Coronary artery (tissue), 2 donors: ENCODE measurements around the gene DHPS.

Source experiments
- DNase-seq: peaks from one replicate; pipeline ENCODE4 v3.0.0-alpha.2; 2017; ENCODE audit warnings: low spot score
- H3K27ac ChIP-seq, 2 donors: fragments of 200-600 bp; sonication (generic); one replicate each; pipeline ENCODE4 v1.5.1; 2016 to 2019
- H3K4me3 ChIP-seq: fragments of 200-600 bp; sonication (generic); 2 replicates; pipeline ENCODE4 v1.5.1; 2016; ENCODE audit warnings: mild to moderate bottlenecking, moderate library complexity
- TF ChIP-seq, protein P1 (sequence below): fragments of 200-600 bp; sonication (generic); IDR thresholded peaks from one replicate; pipeline ENCODE4 v1.5.1; 2019; ENCODE audit warnings: antibody characterized with exemption

Gene DHPS

DNA sequence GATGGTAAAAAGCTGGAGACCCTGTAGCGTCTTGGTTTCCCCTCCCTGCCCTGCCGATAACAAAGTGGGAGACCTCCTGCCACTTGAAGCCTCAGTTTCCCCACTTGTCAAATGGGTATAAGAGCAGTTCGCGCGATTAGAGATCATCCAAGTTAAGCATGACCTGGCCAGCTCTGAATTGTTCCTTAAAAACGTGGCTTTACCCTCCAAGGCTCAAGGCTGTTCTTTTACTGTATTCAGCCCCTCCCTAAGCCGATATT is 41.6 kb upstream of the DHPS start:
- no peak for DNase-seq
- peak overlapping the region; percentile 91 for H3K4me3 ChIP-seq
- peak overlapping the region; percentile 82 to 95 for H3K27ac ChIP-seq
- TF ChIP-seq, protein P1, sequence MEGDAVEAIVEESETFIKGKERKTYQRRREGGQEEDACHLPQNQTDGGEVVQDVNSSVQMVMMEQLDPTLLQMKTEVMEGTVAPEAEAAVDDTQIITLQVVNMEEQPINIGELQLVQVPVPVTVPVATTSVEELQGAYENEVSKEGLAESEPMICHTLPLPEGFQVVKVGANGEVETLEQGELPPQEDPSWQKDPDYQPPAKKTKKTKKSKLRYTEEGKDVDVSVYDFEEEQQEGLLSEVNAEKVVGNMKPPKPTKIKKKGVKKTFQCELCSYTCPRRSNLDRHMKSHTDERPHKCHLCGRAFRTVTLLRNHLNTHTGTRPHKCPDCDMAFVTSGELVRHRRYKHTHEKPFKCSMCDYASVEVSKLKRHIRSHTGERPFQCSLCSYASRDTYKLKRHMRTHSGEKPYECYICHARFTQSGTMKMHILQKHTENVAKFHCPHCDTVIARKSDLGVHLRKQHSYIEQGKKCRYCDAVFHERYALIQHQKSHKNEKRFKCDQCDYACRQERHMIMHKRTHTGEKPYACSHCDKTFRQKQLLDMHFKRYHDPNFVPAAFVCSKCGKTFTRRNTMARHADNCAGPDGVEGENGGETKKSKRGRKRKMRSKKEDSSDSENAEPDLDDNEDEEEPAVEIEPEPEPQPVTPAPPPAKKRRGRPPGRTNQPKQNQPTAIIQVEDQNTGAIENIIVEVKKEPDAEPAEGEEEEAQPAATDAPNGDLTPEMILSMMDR: no peak

DNA sequence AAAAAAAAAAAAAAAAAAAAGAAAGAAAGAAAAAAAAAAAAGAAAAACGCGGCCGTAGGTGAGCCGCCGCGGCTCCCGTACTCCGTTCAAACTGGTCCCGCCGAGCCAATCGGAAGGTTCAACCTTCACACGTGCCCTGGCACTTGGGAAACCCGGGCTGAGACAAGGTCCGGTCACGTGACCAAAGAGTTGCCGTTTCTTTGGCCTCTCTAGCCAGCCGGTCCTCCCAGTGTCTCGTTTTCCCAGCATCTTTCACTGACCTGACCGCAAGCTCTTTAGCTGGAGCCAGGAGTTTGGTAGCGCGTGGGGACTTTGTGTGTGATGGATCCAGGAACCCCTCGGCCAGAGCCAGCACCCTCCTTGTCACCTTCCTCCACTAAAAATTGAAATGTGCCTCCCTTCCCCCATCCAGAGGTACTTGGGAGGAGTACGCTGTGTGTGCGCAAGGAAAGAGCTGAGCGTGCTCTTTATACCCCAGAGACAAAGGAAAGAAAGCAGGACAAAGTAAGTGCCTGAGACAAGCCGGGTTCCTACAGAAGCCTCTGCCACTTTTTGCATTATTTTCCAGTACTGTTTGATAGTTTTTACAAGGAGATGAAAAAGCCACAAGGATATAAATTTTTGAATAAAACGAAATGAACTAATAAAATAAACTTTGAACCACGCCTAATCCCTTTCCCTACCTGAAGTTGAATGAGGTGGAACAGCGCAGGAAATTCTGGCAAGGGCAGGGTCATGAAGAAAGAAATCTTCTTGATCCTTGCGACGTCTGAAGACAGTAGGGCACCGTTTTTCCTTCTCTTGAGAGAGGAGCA is 41.1 kb upstream of the DHPS start:
- Histone ChIP-seq H3K4me3 (peak overlapping the region; percentile 91), H3K27ac (peak overlapping the region; percentile 95 to 98)
- TF ChIP-seq, protein P1: no peak
- DNase-seq: peak; percentile 98

DNA sequence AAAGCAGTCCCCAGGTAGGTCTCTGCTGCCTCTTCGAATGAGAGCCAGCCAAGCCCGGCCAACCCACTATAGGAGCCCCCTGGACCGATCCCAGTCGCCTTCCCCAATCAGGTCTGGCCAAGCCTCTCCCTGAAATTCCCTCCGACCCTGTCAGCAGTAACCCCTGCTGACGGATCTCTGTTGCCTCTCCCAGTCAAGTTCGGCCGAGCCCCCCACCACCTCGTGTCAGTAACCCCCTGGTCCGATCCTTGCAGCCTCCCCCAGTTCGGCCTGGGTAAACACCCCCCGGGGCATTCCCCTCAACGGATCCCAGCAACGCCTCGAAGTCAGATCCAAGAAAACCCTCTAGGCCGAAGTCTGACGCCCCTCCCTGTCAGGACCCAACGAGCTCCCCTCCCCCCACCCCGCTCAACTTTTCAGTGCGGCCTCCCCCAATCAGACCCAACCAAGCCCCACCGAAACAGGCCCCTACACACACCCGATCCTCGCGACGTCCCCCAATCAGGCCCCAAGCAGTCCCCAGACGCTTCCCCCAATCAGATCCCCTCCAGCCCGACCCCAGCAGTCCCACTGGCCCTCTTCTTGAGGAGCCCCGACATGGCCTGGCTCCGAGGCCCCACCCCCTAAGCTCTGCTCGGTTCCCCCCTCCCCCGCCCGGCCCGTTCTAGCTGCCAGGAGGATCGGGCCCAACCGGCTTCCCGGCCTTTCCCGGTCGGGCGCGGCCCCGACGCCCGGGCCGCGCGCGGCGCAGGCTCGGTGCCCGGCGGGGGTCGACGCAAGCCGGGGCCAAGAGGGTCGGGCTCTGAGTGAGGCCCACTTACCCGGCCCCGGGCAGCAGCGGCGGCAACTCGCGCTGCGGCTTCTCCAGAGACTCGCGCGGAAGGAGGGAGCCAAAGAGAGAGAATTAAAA is 40.2 kb upstream of the DHPS start:
- H3K4me3 ChIP-seq: peak overlapping the region; percentile 91
- DNase-seq: peak; percentile 90
- TF ChIP-seq, protein P1: no peak
- H3K27ac ChIP-seq: peak overlapping the region; percentile 95 to 98

DNA sequence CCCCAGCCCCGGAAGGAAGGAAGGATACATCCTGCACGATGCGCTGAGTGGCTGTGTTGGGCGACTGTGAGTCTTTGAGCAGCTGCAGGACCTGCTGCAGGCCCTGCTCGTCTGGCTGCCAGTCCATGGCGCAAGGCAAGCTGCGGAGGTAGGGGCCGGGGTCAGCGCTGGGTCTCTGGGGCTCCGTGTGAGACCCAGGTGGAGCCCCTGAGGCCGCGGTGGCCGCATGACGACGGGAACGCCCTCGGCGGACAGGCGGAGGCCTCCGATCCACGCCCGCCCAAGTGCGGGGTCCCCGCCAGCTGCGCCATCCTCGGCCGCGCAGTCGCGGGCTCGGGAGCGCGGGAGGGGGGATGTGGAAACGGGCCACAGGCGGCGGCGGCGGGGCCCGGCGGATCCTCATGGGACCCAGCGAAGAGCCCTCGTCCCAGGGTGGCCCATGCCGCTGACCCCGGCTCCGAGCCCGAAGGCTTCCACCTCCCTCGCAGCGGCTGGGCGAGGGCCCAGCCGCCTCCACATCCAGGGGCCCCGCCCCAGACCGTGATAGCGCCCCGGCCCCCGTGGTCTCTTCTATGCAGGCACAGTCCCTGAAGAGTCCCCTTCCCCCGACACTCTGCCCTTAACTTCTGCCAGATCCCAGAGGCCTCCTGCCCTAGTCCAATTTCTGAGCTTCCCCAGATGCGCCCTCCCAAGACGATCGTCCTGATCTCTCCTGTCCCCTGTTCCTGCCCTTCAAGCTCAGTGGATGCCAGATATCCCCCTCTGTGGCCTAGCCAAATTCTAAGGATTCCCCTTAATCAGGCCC is 39.4 kb upstream of the DHPS start:
- TF ChIP-seq, protein P1: no peak
- DNase-seq: no peak
- Histone ChIP-seq H3K4me3 (peak overlapping the region; percentile 91), H3K27ac (peak overlapping the region; percentile 95 to 98)

DNA sequence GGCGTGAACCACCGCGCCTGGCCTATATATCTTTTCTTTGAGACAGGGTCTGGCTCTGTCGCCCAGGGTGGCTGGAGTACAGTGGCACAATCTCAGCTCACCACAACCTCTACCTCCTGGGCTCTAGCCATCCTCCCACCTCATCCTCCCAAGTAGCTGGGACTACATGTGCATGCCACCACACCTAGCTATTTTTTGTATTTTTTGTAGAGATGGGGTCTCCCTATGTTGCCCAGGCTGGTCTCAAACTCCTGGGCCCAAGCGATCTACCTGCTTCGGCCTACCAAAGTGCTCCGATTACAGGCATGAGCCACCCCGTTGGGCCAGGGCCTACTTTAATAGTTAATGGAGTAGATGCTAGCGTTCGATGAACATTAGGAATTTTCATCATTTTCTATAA is 38.6 kb upstream of the DHPS start:
- TF ChIP-seq, protein P1: no peak
- H3K4me3 ChIP-seq: peak overlapping the region; percentile 91
- peak overlapping the region; percentile 95 to 98 for H3K27ac ChIP-seq
- no peak for DNase-seq

DNA sequence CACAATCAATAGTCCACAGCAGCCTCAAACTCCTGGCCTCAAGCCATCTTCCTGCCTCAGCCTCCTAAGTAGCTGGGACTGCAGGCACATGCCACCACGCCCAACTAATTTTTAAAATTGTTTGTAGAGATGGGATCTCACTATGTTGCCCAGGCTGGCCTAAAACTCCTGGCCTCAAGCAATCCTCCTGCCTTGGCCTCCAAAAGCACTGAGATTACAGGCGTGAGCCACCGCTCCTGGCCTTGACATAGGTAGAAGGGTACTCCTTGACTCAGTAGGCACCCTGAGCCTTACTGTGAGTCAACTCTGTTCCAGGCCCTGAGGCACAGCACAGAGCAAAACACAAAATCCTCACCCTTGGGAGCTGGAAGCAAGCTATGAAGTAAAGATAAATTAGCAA is 34.2 kb upstream of the DHPS start:
- Histone ChIP-seq H3K4me3 (no peak overlapping the region), H3K27ac (no peak overlapping the region)
- TF ChIP-seq, protein P1: no peak
- DNase-seq: no peak
